ENCODE results near the gene COL26A1.
"Not testable (repeated sequence)": the region's sequence is repeated elsewhere in the genome, so short reads cannot be mapped to it uniquely, and the experiment has no call there.

Gene COL26A1

DNA sequence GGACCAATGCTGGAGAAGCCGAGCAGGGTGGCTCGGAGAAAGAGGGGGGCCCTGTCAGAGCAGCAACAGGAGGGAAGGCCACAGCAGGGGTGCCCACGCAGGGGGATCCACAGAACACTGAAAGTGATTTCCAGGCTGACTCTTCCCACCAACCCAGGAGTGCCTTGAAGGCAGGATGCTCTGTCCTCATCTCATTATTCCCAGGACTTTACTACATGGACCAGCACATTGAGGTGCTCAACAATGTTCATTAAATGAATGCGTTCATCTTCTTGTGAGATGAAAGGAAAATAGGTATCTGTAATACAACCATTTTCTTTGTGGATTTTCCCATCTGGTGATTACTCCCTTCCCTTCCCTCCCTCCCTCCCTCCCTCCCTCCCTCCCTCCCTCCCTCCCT, 71.0 kb downstream of the COL26A1 start:
- Histone ChIP-seq H3K27ac (no peak overlapping the region), H3K4me3 (no peak overlapping the region)

DNA sequence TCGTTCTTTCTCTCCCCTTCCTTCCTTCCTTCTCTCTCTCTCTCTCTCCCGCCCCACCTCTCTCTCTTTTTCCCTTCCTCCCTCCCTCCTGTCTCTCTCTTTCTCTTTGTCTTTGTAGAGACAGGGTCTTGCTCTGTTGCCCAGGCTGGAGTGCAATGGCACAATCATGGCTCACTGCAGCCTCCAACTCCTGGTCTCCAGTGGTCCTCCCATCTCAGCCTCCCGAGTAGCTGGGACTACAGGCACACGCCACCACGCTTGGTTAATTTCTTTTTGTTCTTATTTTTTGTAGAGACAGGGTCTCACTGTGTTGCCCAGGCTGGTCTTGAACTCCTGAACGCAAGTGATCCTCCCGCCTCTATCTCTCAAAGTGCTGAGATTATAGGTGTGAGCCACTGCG, 71.5 kb downstream of the COL26A1 start:
- H3K27ac ChIP-seq, H3K4me3 ChIP-seq: not testable (repeated sequence)

DNA sequence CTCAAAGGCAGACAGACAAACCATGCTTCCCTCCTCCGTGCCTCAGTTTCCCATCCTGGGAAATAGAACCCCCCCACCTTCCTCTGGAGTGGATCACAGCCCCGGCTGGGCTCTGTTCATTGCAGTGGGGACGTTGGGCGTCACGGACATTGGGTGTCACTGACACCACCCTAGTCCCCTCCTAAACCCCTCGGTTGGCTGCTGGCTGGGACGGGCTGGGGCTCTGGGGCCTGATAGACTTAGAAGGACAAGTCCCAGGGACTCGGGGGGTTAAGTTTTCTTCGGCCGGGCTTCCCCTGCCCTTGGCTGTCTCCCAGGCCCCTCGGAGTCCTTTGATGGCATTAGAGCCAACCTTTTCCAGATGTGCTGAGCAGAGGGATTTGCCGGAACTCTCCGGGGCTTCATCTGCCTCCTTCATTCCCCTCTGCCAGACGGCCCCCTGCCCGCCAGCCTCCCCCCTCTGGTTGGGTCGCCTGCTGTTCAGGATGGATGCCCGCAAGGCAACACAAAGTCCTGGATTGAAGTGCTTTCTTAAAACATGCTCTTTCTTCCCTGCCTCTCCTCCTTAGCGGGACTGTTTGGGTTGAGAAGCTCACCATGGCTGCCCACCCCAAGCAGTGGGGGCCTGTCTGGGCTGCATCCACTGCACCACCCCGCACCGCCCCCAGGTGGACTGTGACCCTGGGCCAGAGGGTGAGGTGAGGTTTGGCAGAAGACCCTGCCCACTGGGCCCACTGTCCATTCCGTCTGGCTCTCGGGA, 73.0 kb downstream of the COL26A1 start:
- Histone ChIP-seq H3K27ac (no peak overlapping the region), H3K4me3 (no peak overlapping the region)

DNA sequence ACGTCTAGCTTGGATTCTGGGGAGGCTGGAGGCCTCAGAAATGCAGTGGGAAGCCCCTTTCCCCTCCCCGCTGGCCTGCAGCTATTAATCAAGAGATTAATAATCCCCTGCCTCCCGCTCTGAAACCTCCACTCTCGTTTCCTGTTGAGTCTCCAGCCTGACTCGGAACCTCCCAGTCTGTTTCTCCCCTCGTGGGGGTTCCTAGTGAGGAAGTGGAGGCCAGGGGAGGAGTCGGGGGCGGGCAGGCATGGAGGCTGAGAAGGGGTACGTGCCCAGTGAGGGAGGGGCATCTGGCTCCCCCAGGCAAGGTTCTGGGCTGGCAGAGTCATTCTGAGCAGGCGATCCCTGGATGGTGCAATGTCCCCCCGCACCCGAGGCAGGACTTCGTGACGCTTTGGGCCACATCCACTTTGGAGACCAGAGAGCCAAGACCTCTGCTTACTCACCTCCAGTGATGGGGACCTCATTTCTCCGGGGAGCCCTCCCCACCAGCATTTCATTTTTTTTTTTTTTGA, 73.6 kb downstream of the COL26A1 start:
- no peak overlapping the region for H3K4me3 ChIP-seq
- H3K27ac ChIP-seq: no peak overlapping the region

DNA sequence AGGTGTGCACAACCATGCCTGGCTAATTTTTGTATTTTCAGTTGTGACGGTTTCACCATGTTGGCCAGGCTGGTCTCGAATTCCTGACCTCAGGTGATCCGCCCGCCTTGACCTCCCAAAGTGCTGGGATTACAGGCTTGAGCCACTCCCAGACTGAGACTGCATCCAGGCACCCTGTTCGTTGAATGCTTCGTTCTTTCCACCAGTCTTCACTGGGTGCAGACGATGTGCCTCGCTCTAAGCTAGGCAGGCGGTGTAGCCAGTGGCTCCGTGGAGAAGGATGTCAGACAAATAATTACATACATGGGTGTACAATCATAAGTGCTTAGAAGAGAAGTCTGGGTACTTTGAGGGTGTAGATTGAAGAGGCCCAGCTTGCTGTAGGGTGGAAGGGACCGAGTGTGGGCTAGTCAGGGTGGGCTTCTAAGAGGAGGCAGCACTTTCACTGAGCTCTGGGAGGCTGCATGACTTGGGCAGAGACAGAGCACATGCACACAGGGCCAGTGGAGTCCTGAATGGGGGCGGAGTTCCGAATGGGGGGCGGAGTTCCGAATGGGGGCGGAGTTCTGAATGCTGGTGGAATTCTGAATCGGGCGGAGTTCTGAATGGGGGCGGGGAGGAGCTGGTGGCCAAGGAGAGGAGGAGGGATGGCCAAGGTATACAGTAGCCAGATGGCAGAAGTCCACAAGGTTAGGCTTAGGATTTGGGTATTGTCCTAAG, 74.3 kb downstream of the COL26A1 start:
- H3K27ac ChIP-seq: no peak overlapping the region
- H3K4me3 ChIP-seq: no peak overlapping the region

DNA sequence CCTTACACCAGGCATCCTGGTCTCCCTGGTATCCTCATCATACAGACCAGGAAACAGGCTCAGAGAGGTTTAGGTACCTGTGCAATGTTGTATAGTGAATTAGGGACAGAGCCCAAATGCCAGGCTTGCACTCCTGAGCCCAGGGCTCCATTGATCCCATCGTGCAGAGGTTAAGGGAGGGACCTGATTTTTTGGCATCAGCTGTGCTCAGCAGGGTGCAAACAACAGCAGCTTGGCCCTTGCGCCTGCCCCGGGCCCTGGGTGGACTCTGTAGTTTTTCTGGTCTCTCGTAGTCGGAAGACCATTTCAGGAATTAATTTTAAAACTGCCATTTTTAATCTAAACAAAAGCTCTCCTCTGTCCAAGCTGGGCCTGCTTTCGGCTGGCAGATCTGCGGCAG, 79.2 kb downstream of the COL26A1 start:
- Histone ChIP-seq H3K27ac (no peak overlapping the region), H3K4me3 (no peak overlapping the region)

DNA sequence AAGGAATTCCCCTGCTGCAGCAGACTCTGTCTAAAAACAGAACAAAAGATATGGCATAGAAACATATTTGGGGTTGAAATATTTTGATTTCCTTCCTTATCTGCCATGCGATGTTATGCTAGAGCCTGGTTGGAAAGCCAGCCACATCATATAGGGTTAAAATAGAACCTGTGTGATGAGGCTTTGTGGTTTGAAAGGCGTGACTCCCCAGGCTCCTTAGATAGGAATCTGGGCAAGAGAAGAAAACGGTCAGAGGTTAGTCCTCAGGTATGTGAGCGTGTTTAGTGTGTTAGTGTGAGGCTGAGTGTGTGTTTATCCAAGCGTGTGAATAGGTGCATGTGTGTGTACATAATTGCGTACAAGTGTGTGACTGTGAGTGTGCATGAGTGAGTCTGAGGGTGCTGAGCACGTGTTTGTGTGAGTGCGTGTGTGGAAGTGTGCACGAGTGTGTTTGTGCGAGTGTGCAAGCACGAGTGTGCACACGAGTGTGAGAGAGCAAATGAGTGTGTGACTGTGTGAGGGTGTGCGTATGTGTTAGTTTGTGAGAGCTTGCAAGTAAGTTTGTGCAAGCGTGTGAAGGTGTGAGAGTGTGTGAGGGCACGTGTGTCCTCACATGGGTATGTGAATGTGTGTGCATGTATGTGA, 79.9 kb downstream of the COL26A1 start:
- Histone ChIP-seq H3K4me3 (no peak overlapping the region), H3K27ac (no peak overlapping the region)

DNA sequence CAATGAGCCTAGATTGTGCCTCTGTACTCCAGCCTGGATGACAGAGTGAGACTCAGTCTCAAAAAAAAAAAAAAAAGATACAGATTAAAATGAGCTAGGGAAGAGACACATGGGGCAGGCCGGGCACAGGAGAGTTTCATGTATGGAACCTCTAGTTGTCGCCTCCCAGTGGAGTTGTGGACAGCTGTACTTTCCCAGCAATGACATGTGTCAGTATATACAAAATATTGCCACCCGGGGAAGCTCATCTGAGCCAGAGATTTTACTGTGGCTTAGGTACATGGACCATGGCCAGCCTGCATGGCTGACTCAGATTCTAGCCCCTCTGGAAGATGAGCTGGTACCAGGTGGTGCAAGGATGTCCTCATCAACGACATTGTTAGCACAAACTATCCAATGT, 87.4 kb downstream of the COL26A1 start:
- Histone ChIP-seq H3K4me3 (no peak overlapping the region), H3K27ac (no peak overlapping the region)

DNA sequence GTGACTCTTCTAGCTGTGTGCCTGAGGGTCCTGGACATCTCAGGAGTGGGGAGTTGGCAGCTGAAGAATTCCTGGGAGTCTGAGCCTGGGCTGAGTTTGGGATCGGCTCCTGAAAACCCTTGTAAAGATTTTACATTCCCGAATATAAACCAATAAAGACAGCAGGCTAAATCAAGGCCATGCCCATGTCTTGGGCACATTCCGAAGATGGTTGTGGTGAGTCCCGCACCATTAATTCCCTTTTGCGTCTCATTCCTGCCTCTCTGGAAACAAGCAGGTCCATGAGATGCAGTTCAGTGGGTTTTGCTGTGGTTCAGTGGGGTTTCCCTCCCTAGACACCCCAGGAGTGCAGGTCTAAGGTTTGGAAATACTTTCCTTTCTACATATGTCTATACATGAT, 90.9 kb downstream of the COL26A1 start:
- Histone ChIP-seq H3K4me3 (no peak overlapping the region), H3K27ac (no peak overlapping the region)

DNA sequence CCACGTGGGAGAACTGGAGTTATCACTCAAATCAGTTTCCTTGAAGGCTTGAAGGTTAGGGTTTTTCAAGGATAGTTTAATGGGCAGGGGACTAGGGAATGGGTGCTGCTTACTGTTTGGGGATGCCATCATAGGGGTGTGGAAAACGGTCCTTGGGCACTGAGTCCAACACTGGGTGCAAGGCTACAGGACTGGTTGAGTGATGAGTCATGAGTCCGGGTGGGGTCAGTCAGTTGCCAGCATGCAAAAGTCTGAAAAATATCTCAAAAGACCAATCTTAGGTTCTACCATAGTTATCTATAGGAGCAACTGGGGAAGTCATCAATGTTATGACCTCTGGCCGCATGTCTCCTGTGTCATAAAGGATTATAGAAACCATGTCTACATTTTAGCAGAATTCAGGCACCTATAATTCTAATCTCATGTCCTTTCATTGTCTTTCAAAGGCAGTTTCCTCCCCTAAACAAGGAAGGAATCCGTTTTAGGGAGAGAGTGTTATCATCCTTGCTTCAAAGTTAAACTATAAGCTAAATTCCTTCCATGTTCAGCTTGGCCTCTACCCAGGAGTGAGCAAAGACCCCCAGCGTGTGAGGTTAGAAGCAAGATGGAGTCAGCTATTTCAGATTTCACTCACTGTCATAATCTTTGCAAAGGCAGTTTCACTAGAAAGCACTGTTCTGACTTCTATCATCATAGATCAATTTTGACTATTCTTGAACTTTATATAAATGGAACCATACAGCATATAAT, 94.5 kb downstream of the COL26A1 start:
- H3K27ac ChIP-seq: no peak overlapping the region
- H3K4me3 ChIP-seq: no peak overlapping the region

DNA sequence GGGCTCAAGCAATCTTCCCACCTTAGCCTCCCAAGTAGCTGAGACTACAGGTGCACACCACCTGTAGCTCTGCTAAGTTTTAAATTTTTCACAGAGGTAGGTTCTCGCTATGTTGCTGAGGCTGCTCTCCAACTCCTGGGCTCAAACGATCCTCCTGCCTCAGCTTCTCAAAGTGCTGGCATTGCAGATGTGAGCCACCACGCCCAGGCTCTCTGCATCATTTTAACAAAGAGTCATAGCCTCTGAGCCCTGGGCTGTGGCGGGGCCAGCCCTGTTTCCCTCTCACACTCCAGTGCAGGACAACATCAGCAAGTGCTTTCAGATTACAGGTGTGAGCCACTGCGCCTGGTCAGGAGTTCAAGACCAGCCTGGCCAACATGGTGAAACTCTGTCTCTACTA, 102.5 kb downstream of the COL26A1 start:
- Histone ChIP-seq H3K4me3 (no peak overlapping the region), H3K27ac (no peak overlapping the region)

DNA sequence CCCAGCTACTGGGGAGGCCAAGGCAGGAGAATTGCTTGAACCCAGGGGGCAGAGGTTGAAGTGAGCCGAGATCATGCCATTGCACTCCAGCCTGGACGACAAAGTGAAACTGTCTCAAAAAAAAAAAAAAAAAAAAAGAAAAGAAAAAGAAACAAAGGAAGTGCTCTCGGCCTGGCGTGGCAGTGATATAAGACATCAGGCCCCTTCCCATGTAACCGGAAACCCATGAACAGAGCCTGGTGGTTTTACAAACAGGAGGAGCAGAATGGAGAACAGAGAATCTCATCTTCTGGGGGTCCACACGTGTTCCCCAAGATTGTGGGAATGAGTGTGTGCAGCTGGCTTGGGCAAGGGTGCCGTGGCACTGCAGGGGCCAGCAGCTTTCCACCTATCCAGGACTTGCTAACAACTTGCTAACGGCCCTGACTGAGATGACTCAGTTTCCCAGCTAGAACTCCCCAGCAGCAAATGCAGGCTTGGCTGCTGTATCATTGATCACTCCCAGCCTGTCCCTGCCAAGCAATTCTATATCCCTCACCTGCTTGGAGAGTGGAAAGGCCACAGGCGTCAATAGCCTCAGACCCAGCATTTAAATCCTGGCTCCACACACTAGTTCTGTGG, 103.0 kb downstream of the COL26A1 start:
- H3K27ac ChIP-seq: no peak overlapping the region
- H3K4me3 ChIP-seq: no peak overlapping the region

DNA sequence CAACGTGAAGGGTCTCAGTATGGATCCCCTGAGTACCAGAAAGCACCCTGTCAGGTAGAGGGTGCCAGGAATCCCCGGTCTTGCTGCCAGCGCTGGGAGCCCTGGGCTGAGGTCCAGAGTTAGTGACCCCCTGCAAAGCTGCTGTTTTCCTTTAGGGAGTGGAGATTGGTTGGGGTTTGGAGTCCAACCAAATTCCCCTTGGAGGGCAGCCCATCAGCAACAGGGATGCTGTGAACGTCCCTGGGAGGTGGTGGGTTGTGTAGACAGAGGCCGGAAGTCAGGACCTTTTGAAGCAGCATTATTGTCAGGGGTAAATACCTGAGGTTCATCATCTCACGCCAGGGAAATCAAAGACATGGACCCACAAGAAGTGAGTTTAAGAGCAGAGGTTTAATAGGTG, 104.2 kb downstream of the COL26A1 start:
- H3K4me3 ChIP-seq: no peak overlapping the region

DNA sequence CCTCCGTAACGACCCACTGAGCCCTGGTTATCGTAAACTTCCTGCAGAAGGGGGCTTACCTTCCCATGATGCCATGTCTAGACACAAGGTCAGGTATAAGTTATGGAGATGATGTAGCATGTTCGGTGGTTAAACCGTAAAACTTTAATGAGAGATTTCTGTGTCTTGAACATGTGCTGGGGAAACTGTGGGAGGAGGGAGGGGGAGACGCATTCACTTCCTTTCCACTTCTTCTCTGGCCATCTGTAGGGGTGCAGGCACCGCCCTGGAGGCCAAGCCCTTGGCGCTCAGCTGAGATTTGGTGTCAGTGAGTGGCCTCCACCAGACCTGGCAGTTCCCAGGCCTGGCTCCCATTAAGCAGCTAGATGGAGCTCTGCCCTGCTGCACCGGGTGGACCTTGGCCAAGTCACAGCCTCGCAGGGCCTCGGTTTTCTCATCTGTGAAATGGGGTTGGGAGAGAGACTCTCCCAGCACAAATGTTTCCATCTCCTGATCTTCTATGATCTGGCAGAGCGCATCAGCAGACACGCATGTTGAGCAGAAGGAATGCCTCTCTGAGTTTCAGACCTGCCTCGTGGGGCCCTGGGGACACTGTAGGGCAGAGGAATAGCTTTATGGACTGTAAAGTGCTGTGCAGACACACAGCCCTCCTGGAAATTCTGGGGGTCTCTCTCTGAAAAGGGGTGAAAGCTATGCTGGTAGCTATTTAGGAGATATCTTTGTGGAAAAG, 106.0 kb downstream of the COL26A1 start:
- Histone ChIP-seq H3K4me3 (no peak overlapping the region), H3K27ac (no peak overlapping the region)

More for the DNA sequence above, 104.2 kb downstream of the COL26A1 start:
- H3K27ac ChIP-seq: no peak overlapping the region

DNA sequence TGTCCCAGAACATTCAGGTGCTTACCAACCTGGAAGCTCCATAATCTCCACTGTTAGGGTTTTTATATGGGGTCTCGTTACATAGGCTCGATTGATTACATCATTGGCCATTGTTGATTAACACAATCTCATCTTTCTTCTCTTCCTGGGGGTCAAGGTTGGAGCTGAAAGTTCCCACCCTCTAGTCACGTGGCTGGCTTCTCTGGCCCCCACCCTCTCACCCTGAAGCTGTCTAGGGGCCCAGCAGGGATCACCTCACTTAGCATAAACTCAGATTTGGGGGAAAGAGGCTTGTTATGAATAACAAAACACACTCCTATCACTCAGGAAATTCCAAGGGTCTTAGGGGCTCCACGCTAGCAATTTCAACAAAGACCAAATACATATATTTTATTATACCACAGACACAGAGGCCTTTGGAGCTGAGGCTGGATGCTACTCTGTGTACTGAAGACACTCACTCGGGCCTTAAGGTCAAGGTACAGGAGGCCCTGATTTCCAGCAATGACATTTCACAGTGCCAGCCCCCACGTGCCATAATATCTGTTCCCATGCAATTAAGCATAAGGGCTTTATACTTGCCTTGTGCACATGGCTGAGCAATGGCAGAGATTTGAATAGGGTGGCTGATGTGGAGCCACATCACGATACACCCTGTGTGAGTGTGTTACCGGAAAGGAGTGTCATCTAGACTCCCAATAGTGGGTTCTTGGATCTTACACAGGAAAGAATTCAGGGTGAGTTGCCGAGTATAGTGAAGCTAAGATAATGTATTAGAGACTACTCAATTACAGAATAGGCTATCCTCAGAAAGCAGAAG, 108.2 kb downstream of the COL26A1 start:
- Histone ChIP-seq H3K4me3 (no peak overlapping the region), H3K27ac (no peak overlapping the region)

DNA sequence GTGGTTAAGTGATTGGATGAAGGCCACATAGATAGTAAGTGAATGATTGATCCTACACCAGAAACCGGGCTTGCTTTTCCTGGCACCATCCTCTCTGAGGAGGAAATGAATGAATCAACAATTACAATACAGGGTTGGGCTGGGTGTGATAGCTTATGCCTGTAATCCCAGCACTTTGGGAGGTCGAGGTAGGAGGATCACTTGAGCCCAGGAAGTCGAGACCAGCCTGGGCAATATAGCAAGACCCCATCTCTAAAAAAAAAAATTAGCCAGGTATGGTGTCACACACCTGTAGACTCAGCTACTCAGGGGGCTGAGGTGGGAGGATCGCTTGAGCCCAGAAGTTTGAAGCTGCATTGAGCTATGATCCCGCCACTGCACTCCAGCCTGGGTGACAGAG, 111.5 kb downstream of the COL26A1 start:
- no peak overlapping the region for H3K27ac ChIP-seq

DNA sequence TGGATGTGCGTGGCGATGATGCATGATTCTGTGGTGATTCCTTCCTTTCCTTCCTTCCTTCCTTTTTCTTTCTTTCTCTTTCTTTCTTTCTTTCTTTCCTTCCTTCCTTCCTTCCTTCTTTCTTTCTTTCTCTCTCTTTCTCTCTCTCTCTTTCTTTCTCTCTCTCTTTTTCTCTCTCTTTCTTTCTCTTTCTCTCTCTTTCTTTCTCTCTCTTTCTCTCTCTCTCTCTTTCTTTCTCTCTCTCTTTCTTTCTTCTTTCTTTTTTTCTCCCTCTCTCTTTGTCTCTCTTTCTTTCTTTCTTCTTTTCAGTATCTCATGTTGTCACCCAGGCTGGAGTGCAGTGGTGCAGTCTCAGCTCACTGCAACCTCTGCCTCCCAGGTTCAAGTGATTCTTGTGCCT, 113.0 kb downstream of the COL26A1 start:
- not testable (repeated sequence) for H3K27ac ChIP-seq, H3K4me3 ChIP-seq

More for the DNA sequence above, 111.5 kb downstream of the COL26A1 start:
- H3K4me3 ChIP-seq: no peak overlapping the region

DNA sequence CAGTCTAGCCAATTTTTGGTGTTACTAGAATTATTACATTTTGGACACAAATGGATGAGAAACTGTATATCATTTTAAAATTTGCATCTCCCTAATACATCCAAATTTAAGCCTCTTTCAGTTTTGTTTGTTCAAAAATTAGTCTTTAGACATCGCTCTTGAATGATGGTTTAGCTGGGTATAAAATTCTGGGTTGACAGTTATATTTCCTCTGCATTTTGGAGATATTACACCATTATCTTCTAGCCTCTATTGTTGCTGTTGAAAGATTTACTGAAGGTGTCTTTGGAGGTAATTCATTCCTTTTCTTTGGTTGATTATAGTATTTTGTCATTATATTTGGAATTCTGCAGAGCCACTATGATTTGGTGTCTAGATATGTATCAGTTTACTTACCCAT, 116.5 kb downstream of the COL26A1 start:
- H3K27ac ChIP-seq: no peak overlapping the region
- no peak overlapping the region for H3K4me3 ChIP-seq

Measured in skin epidermis (tissue), 12 donors.